GM18499 (cell line): ENCODE data around the gene MITF.
A peak's percentile ranks its signal among the peaks of the same experiment; 100 is the strongest.

Source experiments
- ATAC-seq: cut with Tn5 transposase; IDR thresholded peaks from one replicate; pipeline ENCODE4 v1.9.1; 2021; ENCODE audit warnings: moderate number of reproducible peaks; ENCODE audit not compliant: insufficient read depth, unreplicated experiment

Gene MITF

GRCh38 chr3:69739204-69740102 lies at the start of gene MITF:
TSS of gene MITF (plus strand) at chr3:69739464. CDS start at chr3:69739598, 134 bp downstream.
- ATAC-seq: peak; percentile 86

GRCh38 chr3:69691860-69692259 lies 47.4 kb upstream of the MITF start:
- ATAC-seq: no peak

- ATAC-seq: no peak
Observed at GRCh38 chr3:69692761-69693160, 46.5 kb upstream of the MITF start.

- no peak for ATAC-seq
Observed at GRCh38 chr3:69695443-69695842, 43.8 kb upstream of the MITF start.

GRCh38 chr3:69695933-69696332 lies 43.3 kb upstream of the MITF start:
- no peak for ATAC-seq

- ATAC-seq: no peak
Observed at GRCh38 chr3:69696367-69696766, 42.9 kb upstream of the MITF start.

- no peak for ATAC-seq
Observed at GRCh38 chr3:69697381-69697780, 41.9 kb upstream of the MITF start.

- no peak for ATAC-seq
Observed at GRCh38 chr3:69698728-69699127, 40.5 kb upstream of the MITF start.

- ATAC-seq: no peak
Observed at GRCh38 chr3:69699183-69699582, 40.1 kb upstream of the MITF start.

GRCh38 chr3:69700949-69701348 lies 38.3 kb upstream of the MITF start:
- ATAC-seq: no peak

GRCh38 chr3:69710153-69710977 lies 28.9 kb upstream of the MITF start:
- no peak for ATAC-seq

GRCh38 chr3:69712269-69712668 lies 27.0 kb upstream of the MITF start:
- ATAC-seq: no peak

- ATAC-seq: no peak
Observed at GRCh38 chr3:69712933-69713332, 26.3 kb upstream of the MITF start.

GRCh38 chr3:69715204-69715603 lies 24.1 kb upstream of the MITF start:
- no peak for ATAC-seq

- ATAC-seq: no peak
Observed at GRCh38 chr3:69716119-69716518, 23.1 kb upstream of the MITF start.

- ATAC-seq: no peak
Observed at GRCh38 chr3:69718866-69719586, 20.2 kb upstream of the MITF start.

GRCh38 chr3:69719587-69720122 lies 19.6 kb upstream of the MITF start:
- no peak for ATAC-seq

- no peak for ATAC-seq
Observed at GRCh38 chr3:69720824-69721223, 18.4 kb upstream of the MITF start.

- ATAC-seq: no peak
Observed at GRCh38 chr3:69723389-69723788, 15.9 kb upstream of the MITF start.

- no peak for ATAC-seq
Observed at GRCh38 chr3:69724722-69725435, 14.4 kb upstream of the MITF start.
